Hair follicle dermal papilla cell (primary cell): ENCODE measurements around the gene KRTAP19-6. TPM values are rescaled to one million over a fixed set of nuclear protein-coding genes. Genes with fewer than 3 reads are reported as not detected.

Source experiments
- small RNA-seq: library from RNA; depleted of rRNA; stranded (forward); fragments of <200 nt; gene quantifications from one replicate; pipeline ENCODE3, GENCODE V24; 2012
- total RNA-seq: library from RNA; depleted of rRNA; stranded (reverse); fragments of >200 nt; gene quantifications from 2 replicates; pipeline ENCODE4 v1.2.3, GENCODE V29; 2012

The KRTAP19-6 gene
- not detected in 2 replicates for total RNA-seq

GRCh38 chr21:30541764-30542163 is at the start of gene KRTAP19-6:
TSS of gene KRTAP19-6 (minus strand) at chr21:30541864. CDS start at chr21:30541833, 31 bp downstream.

DNA sequence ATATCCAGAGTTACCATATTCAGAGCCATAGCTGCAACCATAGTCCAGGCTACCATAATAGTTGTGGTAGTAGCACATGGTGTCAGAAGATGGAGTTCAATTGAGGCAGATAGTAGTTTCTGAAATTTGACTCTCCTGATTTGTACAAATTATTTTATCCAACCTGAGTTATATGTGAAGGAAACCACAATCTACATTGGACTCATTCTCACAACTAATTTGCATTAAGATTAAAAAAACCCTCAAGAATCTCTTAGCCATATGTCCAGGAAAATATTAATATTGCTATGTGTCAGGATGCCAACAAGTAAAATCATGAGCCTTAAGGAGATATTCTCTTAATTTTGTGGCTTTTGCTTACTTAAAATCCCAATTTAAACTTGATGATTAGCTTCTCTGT is 48.6 kb upstream of the KRTAP19-6 start, which contains the start of gene KRTAP22-2:
KRTAP22-2 (minus strand) TSS at position 101 of the 400 bp plus-strand sequence.

DNA sequence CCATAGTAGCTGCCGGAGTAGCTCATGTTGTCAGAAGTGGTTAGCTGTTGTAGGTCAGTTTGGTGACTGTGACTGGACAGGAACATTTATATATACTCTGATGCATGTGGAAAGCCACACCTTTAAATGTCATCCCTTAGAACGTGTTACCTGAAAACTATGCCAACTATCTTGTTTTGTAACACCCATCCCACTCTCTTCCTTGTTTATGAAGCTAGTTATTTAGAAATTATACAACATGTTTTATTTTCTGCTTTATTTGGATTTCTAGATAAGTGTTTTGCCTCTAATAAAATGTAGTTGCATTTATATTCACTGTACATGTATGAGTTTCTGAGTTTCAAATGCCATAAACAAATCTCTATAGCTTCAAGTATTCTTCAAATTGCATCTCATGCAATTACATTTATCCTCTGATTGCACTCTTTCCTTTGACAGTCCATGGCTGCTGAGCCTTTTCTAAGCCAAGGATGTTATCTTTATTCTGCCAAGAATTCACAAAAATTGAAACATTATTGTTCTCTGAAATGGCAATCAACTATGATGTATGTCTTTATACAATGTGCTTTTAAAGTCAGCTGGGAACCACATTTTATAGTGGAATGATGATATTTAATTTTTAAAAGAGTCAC is 19.7 kb upstream of the KRTAP19-6 start, which contains the start of gene KRTAP19-7:
KRTAP19-7 (minus strand) TSS at position 51 of the 632 bp plus-strand sequence; CDS start at position 26, 25 bp downstream.

GRCh38 chr21:30502041-30502440 is 39.6 kb downstream of the KRTAP19-6 start, which contains the start of gene KRTAP19-5:
TSS of gene KRTAP19-5 (minus strand) at chr21:30502141. CDS start at chr21:30502090, 51 bp downstream.

DNA sequence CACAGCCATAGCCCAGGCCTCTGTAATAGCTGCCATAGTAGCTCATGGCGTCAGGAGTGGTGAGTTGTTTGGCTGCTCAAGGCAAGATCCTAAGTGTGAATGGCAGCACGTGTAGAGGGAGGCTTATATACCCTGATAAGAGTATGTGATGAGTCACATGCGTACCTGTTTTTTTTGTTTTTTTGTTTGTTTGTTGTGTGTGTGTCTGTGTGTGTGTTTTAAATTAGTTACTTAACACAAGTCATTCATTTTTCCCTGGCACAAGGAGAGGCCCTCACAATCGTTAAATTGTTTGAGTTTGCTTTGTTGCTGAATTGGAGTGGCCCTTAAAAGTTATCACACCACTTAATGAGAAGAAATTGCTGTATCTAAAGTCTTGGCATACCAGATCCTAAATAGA is 44.6 kb downstream of the KRTAP19-6 start, which contains the start of gene KRTAP19-4:
KRTAP19-4 (minus strand) TSS at position 101 of the 400 bp plus-strand sequence; CDS start at position 46, 55 bp downstream.

DNA sequence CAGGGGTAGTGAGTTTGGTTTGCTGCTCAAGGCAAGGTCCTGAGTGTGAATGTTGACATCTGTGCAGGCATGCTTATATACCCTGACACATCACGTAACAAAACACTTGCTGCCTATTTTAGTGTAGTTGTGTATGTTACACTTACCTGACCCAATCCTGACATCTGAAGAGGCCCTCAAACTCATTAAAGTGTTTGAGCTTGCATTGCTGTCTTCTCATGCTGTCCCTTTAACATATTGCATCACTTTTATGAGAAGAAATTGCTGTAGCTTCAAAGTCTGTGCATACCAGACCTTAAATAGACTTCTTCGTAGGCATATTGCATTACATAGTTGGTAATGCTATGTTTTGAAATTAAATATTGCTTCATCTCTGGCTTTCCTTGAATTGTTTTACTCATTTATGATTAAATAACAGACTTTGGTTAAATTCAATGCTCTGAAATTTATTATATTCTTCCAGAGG is 49.7 kb downstream of the KRTAP19-6 start, which contains the start of gene KRTAP19-3:
KRTAP19-3 (minus strand) TSS at position 51 of the 466 bp plus-strand sequence. CDS start 56 bp downstream, outside the sequence.

Small RNA genes within 50 kb of the gene (small RNA-seq; reads per million reads assigned to genes)
- not detected for gene AP000567.1
- gene KRTAP19-10P = not detected
- gene KRTAP19-11P = not detected
- not detected for gene KRTAP19-9P
- gene KRTAP22-2 = not detected

Other genes with a start within 250 kb of the KRTAP19-6 start
- gene KRTAP26-1, start 221.5 kb downstream of the KRTAP19-6 start, total RNA-seq = not detected in 2 replicates
- gene KRTAP27-1, start 204.2 kb downstream of the KRTAP19-6 start, total RNA-seq = not detected in 2 replicates
- not detected in 2 replicates for gene KRTAP23-1, start 193.3 kb downstream of the KRTAP19-6 start, total RNA-seq
- not detected in 2 replicates for gene KRTAP13-2, start 169.6 kb downstream of the KRTAP19-6 start, total RNA-seq
- not detected in 2 replicates for gene KRTAP13-1, start 145.8 kb downstream of the KRTAP19-6 start, total RNA-seq
- not detected in 2 replicates for gene KRTAP13-3, start 115.9 kb downstream of the KRTAP19-6 start, total RNA-seq
- not detected in 2 replicates for gene KRTAP13-4, start 111.6 kb downstream of the KRTAP19-6 start, total RNA-seq
- gene KRTAP15-1, start 101.6 kb downstream of the KRTAP19-6 start, total RNA-seq = not detected in 2 replicates
- gene KRTAP19-1, start 61.5 kb downstream of the KRTAP19-6 start, total RNA-seq = not detected in 2 replicates
- not detected in 2 replicates for gene KRTAP19-2, start 54.4 kb downstream of the KRTAP19-6 start, total RNA-seq
- gene KRTAP19-3, start 49.9 kb downstream of the KRTAP19-6 start, total RNA-seq = not detected in 2 replicates
- gene KRTAP19-4, start 44.7 kb downstream of the KRTAP19-6 start, total RNA-seq = not detected in 2 replicates
- not detected in 2 replicates for gene KRTAP19-5, start 39.7 kb downstream of the KRTAP19-6 start, total RNA-seq
- gene KRTAP19-7, start 19.4 kb upstream of the KRTAP19-6 start, total RNA-seq = not detected in 2 replicates
- gene KRTAP22-2, start 48.5 kb upstream of the KRTAP19-6 start, total RNA-seq = not detected in 2 replicates
- not detected in 2 replicates for gene KRTAP6-3, start 50.6 kb upstream of the KRTAP19-6 start, total RNA-seq
- not detected in 2 replicates for gene KRTAP6-2, start 57.0 kb upstream of the KRTAP19-6 start, total RNA-seq
- gene KRTAP22-1, start 59.2 kb upstream of the KRTAP19-6 start, total RNA-seq = not detected in 2 replicates
- gene KRTAP6-1, start 72.1 kb upstream of the KRTAP19-6 start, total RNA-seq = not detected in 2 replicates
- not detected in 2 replicates for gene KRTAP20-1, start 74.6 kb upstream of the KRTAP19-6 start, total RNA-seq
- not detected in 2 replicates for gene KRTAP20-4, start 78.8 kb upstream of the KRTAP19-6 start, total RNA-seq
- not detected in 2 replicates for gene KRTAP20-2, start 93.3 kb upstream of the KRTAP19-6 start, total RNA-seq
- gene KRTAP20-3, start 101.0 kb upstream of the KRTAP19-6 start, total RNA-seq = not detected in 2 replicates
- gene KRTAP21-3, start 176.9 kb upstream of the KRTAP19-6 start, total RNA-seq = not detected in 2 replicates
- not detected in 2 replicates for gene KRTAP21-2, start 205.4 kb upstream of the KRTAP19-6 start, total RNA-seq
- gene KRTAP21-1, start 213.6 kb upstream of the KRTAP19-6 start, total RNA-seq = not detected in 2 replicates